Measurements from ENCODE around the gene OR2AE1.
A peak's percentile ranks its signal among the peaks of the same experiment; 100 is the strongest.
"Not testable (repeated sequence)": the region's sequence is repeated elsewhere in the genome, so short reads cannot be mapped to it uniquely, and the experiment has no call there.

OR2AE1 gene, protein sequence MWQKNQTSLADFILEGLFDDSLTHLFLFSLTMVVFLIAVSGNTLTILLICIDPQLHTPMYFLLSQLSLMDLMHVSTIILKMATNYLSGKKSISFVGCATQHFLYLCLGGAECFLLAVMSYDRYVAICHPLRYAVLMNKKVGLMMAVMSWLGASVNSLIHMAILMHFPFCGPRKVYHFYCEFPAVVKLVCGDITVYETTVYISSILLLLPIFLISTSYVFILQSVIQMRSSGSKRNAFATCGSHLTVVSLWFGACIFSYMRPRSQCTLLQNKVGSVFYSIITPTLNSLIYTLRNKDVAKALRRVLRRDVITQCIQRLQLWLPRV

DNA sequence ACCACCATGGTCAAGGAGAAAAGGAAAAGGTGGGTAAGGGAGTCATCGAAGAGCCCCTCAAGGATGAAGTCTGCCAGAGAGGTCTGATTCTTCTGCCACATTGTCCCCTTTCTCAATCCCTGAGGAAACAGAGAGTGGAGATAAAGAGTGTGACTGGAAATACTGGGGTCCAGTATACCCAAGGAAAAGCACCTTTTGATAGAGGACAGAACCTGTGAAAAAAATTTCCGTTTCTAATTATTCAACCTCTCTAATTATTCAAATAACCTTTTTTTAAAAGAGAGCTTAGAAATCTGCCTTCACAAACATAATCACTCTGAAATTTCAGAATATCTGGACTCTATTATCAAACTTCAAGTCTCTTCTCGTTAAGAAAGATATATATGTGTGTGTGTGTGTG lies at the start of gene OR2AE1:
Gene OR2AE1 (minus strand): TSS at position 101 of the 400 bp plus-strand sequence. CDS start 0 bp downstream, at position 101.
- DNase-seq (ENCODE audit: low read depth) = no peak

DNA sequence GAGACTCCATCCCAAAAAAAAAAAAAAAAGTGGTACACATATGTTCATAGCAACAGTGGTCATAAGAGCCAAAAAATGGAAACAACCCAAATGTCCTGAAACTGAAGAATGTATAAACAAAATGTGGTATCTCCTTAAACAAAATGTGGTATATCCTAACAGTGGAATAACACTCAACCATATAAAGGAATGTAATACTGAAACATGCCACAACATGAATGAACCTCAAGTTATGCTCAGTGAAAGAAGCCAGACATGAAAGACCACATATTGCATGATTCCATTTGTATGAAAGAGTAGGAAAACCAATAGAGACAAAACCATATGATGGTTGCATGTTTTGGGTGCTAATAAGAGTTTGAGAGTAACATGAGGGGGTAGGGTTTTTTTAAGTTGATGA lies 49.5 kb upstream of the OR2AE1 start:
- DNase-seq (ENCODE audit: low read depth) = no peak

DNA sequence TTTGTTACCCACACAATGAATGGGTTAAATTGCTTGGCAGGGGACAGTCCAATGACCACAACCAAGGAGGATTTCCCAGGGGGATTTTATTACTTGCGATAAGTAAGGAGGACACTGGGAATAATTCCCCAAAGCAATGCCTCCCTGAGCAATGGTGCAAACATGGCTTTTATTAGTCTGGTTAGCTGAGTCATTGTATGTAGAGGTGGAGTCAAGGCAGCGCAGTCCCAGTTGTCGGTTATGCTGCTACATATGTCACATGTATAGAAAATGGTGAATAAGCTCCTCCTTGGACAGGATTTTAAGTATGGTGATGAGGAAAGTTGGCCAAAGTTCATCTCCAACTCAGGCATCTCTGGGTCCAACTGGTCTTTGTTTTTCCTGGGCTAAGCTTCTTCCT lies 46.4 kb upstream of the OR2AE1 start:
- no peak for DNase-seq (ENCODE audit: low read depth)

DNA sequence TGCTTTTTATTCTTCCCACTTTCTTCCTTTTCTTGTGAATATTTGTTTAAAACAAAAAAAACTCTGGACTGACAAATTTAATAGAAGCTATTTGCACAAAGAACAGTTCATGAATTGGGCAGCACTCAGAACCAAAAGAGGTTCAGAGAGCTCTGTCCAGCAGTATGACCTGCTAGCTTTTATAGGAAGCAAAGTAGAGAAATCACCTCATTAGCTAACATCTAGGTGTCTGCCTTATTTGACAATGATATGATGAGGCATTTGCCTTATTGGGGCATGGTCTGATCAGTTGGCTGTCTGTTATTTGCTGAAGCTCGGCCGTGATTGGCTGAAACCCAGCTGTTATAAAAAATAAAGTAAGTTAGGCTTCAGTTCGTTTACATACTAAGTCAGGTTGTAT lies 43.3 kb upstream of the OR2AE1 start:
- DNase-seq (ENCODE audit: low read depth) = no peak

DNA sequence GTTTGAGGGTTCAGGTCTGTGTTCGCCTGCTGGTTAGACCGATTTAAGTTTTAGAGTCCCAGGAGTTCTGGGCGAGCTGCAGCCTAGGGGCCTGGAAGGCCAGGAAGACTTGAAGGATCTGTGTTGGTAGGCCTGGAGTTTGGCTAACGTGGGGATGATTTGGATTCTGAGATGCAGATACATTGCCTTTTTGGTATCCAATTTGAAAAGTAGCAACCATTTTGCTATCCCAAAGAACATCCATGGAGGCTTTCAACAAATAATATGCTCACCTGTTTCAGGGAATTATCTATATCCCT lies 42.9 kb upstream of the OR2AE1 start:
- DNase-seq (ENCODE audit: low read depth) = no peak

DNA sequence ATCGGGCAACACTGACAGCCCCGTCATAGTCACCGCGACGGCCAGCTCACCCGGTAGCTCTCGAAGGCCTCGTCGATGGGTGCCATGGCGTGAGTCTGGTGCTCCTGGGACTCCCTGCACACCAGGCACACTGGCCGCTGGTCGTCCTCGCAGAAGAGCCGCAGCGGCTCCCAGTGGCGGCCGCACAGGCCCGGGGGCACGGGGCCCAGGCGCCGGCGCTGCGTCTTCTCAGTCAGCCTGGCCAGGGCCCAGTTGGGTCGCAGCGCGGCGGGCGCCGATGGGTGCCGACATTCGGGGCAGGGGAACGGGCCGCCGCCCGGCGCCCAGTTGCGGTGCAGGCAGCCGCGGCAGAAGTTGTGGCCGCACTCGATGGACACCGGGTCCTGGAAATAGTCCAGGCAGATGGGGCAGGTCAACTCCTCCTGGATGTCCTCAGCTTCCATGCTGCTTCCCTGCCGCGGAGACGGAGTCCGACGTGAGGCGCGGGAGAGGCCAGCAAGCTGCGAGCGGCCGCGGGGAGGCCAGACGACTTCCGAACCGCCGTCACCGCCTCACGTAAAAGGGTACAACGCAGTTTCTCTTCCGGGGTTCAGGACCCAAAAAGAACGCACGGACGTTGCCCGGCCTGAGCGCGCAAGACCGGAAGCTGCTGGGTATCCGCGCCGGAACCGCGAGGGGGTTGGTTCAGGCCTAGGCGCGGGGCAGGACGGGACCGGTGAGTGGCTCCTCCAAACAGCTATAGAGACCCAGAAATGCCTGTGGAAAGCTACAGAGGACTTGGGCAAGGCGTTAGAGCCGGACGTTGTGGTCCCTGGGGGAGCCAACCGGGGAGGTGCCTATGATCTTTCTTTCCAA lies 42.4 kb upstream of the OR2AE1 start, which contains the start of gene TRIM4:
Gene TRIM4 (minus strand): TSS at position 572 of the 855 bp plus-strand sequence. CDS start 129 bp downstream, at position 443.
- DNase-seq (ENCODE audit: low read depth) = peak; percentile 91

DNA sequence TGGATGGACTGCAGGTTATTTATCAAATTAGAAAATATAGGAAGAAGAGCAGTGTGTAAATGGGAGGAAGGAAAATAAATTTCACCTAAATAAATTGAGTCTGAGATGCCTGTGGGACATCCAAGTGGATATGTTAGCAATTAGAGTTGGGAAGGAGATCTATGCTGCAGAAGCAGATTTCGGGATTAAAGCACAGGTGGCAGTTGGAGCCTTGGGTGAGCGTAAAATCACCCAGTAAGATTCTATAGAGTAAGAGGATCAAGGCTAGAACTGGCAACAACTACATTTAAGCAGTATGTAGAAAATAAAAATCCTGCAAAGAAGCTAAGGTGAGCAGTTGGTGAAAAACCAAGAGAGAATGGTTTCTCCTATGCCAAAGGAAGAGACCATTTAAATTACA lies 34.1 kb upstream of the OR2AE1 start:
- DNase-seq (ENCODE audit: low read depth) = no peak

DNA sequence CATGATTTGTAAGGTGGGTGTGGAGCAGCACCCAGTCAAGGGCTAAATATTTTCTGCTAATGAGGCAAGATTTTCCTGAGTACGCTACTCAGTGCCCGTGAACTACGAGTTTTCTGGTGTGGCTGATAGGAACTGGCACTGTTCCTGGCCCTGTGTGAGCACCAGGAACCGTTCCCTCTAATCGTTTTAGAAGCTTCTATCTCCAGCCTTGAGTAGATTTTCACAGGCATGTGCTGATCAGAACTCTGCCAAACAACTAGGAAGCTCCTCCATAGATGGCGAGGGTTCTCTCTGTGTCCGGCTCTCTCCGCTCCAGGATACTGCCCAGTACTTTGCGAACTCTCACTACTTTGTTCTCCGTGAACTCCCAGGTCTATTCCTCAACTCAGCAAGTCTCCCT lies 24.7 kb upstream of the OR2AE1 start:
- DNase-seq (ENCODE audit: low read depth) = no peak

DNA sequence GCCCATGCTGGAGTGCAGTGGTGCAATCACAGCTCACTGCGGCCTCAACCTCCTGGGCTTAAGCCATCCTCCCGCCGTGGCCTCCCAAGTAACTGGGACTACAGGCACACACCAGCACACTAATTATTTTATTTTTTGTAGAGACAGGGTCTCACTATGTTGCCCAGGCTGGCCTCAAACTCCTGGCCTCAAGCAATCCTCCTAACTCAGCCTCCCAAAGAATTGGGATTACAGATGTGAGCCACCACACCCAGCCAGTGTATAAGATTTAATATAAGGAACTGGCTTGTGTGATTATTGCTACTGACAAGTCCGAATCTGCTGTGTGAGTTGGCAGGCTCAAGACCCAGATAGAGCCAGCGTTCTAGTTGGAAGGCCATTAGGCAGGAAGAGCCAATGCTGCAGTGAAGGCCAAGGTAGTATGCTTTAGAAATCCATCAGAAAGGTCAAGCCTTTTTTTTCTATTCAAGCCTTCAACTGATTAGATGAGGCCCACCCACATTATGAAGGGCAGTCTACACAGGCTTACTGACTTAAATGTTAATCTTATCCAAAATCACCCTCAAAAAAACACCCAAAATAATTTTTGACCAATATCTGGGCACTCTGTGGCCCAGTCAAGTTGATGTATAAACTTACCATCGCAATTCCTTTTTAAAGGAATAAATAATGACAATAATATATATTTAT lies 23.1 kb upstream of the OR2AE1 start:
- no peak for DNase-seq (ENCODE audit: low read depth)

DNA sequence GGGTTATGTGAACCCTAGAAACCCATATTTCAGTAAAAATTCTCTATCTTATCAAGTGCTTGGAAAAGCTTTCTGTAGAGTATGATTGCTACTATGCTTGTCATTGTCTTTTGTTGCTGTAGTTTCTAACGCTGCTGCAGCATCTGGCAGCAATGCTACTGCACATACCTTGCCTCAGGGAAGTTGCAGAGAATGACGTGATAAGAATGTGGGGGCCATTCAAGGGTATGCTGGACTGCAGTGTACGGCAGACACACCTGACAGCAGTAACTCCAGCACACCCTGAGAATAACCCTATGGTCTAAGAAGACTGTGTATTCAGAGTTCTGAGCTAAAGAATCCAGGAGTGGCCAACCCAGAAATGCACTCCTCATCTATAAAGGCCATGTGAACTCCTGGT lies 22.0 kb upstream of the OR2AE1 start:
- DNase-seq (ENCODE audit: low read depth) = no peak

DNA sequence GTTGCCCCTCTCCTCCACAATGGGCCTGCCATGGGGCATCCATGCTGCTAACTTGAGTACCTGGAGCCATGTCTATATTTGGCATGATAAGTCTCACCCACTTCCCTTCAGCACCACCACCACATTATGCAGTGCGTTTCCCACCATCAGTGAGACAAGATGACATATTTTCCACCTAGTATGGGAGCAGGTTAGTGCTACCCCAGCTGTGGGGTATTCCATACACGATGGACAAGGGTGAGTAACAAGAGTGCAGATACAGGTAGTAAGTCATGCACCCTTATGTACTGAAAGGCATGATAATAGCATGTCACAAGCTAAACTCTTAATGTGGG lies 21.2 kb upstream of the OR2AE1 start:
- DNase-seq (ENCODE audit: low read depth) = no peak

DNA sequence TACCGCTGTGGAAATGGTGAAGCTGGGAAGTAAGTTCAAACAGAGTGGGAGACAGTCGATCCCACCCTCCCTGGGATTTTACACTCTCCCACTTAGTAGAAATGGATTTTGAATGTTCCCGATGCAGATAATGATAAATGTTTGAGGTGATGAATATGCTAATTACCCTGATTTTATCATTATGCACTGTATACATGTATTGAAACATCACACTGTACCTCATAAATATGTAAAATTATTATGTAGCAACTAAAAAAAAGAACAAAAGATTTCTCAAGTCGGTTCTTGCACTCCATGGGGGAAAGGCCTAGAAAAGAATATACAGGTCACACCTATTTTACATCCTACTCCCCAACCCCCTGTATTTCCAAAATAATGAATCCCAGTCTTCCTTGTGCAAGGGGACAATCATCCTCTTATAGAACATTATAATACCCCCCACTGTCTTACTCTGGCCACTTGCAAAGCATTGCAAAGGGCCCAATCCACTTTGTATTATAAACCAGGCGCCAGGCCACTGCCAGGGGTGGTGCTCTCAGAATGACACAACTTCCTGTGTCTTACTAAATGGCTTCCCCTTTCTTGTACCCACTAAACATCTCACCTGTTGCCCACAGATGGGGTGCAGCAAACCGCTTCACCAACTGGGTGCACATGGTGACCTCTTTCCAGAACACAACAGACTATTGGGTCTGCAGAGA lies 20.6 kb upstream of the OR2AE1 start:
- DNase-seq (ENCODE audit: low read depth) = no peak

DNA sequence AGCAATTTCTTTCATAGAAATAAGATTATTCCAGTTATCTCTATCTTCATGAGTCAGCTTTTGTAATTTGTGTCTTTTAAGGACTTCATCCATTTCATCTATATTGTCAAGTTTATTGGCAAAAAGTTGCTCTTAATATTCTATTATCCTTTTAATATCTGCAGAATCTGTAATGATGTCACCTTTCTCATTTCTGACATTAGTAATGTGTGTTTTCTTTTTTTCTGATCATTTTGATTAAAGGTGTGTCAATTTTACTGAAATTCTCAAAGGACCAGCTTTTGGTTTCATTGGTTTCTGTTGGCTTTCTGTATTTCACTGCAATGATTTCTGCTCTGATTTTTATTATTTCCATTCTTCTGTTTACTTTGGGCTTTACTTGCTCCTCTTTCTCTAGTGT lies 17.9 kb upstream of the OR2AE1 start:
- no peak for DNase-seq (ENCODE audit: low read depth)

DNA sequence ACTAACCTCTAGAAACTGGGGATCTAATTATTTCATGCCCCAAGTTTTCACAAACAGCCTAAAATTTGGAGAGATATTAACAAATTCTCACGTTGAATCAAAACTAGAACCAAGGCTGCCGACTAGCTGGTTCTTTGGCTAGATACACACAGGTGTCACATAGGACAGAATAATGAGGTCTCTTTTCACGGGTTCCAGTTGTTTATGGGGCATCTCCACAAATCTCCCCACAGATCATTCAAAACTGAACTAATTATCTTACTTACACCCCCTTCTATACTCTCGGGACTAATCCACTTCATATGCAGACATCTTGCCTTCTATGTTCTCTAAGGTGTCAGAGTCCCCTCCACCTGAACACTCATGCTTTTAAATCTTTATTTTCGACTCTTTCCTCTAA lies 16.4 kb upstream of the OR2AE1 start:
- DNase-seq (ENCODE audit: low read depth) = no peak

DNA sequence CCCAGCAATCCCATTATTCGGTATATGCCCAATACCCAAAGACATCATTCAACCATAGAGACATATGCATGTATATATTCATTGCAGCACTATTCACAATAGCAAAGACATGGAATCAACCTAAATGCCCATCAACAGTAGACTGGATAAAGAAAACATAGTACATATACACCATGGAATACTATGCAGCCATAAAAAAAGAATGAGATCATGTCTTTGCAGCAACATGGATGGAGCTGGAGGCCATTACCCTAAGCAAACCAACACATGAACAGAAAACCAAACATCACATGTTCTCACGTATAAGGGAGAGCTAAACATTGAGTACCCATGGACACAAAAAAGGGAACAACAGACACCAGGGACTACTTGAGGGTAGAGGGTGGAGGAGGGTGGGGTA lies 13.5 kb upstream of the OR2AE1 start:
- DNase-seq (ENCODE audit: low read depth) = not testable (repeated sequence)

DNA sequence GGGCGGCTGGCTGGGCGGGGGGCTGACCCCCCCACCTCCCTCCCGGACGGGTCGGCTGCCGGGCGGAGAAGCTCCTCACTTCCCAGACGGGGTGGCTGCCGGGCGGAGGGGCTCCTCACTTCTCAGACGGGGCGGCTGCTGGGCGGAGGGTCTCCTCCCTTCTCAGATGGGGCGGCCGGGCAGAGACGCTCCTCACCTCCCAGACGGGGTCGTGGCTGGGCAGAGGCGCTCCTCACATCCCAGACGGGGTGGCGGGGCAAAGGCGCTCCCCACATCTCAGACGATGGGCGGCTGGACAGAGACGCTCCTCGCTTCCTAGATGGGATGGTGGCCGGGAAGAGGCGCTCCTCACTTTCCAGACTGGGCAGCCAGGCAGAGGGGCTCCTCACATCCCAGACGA lies 11.5 kb upstream of the OR2AE1 start:
- DNase-seq (ENCODE audit: low read depth) = not testable (repeated sequence)

DNA sequence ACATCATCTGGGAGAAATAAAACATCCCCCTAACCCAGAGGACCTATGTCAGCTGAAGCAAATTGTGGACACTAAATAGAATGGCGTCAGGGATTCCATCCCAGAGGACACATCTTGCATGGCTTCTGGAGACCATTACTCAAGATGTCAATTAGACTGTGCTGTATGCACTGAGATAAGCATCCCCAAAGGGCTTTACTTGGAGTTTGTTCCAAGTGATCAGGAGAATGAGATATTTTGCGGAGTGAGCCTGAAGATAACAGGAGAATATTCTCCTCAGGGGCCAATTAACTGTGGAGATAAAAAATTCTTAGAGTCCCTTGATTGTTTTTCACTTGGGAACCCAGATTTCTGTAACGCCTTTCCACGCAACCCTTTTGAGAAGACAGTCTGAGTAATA lies 4.5 kb upstream of the OR2AE1 start:
- DNase-seq (ENCODE audit: low read depth) = no peak

DNA sequence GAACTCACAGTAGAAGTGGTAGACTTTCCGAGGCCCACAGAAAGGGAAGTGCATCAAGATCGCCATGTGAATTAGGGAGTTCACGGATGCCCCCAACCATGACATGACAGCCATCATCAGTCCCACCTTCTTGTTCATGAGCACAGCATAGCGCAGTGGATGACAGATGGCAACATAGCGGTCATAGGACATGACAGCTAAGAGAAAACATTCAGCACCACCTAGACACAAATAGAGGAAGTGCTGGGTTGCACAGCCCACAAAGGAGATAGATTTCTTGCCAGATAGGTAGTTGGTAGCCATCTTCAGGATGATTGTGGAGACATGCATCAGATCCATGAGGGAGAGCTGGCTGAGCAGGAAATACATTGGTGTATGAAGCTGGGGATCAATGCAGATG lies 342 bp downstream of the OR2AE1 start:
- no peak for DNase-seq (ENCODE audit: low read depth)

DNA sequence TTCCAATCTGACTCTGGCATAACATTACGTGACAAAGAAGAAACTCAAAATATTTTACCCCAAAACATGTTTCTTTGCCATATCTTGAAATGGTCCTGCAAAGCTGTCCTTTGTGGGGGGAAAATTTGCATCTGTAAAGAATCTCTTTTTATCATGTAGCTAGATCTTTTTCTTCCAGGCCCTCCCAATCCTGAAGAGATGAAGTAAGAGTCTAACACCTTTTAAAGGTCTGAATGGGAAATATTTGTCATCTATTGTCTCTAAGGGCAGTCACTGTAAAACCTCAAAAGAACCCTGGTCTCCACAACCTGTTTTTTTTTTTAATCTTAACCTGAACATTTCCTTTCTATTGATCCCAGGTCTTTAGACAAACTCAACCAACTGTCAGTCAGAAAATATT lies 8.6 kb downstream of the OR2AE1 start:
- no peak for DNase-seq (ENCODE audit: low read depth)

DNA sequence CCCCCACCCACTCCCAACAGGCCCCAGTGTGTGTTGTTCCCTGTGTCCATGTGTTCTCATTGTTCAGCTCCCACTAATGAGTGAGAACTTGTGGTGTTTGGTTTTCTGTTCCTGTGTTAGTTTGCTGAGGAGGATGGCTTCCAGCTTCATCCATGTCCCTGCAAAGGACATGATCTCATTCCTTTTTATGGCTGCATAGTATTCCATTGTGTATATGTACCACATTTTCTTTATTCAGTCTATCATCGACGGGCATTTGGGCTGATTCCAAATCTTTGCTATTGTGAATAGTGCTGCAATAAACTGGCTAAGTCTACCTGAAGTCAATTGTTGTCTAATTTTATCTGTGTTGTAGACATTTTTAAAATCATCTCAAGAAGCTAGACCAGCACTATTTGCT lies 9.4 kb downstream of the OR2AE1 start:
- DNase-seq (ENCODE audit: low read depth) = not testable (repeated sequence)

DNA sequence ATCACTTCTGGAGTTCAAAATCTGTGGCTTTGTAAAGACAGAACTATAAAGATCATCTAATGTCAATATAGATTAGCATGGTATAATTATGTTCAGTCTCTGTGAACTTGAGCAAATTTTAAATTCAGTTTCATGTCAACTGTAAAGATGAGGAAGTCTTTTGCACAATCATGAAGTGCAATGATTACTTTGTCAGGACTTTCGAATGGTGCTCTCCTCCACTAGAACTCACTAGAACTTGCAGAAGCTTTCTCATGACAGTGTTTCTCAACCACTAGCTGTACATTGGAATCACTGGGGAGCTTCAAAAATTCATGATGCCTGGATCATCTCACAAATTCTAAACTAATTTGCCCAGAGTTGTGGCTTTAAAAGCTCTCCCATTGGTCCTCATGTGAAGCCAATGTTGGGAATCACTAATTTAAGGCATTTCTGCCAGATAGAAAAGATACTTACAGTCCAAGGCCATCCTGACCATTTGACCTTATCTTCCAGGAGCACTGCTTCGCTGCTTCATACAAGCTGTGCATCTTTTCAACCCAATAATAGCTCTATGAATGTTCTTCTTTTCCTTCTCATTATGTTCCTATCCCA lies 12.9 kb downstream of the OR2AE1 start:
- DNase-seq (ENCODE audit: low read depth) = no peak
